ENCODE results near the gene PLPP1. TPM values are rescaled to one million over a fixed set of nuclear protein-coding genes. Genes with fewer than 3 reads are reported as not detected.
"Not testable (repeated sequence)": the region's sequence is repeated elsewhere in the genome, so short reads cannot be mapped to it uniquely, and the experiment has no call there.

Gene PLPP1
- total RNA-seq, 1 donor from 2014 or later: 33.6 TPM

DNA sequence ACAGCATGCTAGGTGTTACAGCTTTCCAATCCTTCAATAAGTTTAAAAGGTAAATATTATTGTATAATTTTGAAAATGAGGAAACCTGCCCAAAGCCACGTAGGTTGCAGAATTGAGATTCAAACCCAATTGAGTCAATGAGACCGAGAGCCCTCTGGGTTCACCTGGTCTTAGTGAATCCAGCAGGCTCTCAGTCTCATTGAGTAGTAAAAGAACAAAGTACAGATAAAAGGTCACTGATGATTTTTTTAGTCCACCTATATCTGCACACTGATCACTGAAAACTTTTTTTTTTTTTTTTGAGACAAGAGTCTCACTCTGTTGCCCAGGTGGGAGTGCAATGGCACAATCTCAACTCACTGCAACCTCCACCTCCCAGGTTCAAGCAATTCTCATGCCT lies 27.2 kb downstream of the PLPP1 start:
- no peak for DNase-seq (ENCODE audit: extremely low read depth, low read depth, low spot score)

DNA sequence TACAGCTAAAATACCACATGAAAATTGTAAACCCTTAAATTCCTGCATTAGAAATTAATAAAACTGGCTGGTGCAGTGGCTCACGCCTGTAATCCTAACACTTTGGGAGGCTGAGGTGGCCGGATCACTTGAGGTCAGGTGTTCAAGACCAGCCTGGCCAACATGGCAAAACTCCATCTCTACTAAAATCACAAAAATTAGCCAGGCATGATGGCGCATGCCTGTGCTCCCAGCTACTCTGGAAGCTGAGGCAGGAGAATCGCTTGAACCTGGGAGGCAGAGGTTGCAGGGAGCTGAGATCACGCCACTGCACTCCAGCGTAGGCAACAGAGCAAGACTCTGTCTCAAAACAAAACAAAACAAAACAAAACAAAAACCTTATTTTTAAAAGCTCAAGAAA lies 29.1 kb downstream of the PLPP1 start:
- DNase-seq (ENCODE audit: extremely low read depth, low read depth, low spot score): not testable (repeated sequence)

DNA sequence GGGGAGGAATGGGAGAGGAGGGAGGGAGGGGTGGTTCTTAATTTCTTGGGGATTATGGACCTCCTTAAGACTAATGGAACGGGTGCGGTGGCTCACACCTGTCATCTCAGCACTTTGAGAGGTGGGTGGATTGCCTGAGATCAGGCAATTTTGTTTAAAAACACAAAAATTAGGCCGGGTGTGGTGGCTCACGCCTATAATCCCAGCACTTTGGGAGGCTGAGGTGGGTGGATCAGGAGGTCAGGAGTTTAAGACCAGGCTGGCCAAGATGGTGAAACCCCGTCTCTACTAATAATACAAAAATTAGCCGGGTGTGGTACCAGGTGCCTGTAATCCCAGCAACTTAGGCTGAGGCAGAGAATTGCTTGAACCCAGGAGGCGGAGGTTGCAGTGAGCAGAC lies 30.8 kb downstream of the PLPP1 start:
- DNase-seq (ENCODE audit: extremely low read depth, low read depth, low spot score): not testable (repeated sequence)

DNA sequence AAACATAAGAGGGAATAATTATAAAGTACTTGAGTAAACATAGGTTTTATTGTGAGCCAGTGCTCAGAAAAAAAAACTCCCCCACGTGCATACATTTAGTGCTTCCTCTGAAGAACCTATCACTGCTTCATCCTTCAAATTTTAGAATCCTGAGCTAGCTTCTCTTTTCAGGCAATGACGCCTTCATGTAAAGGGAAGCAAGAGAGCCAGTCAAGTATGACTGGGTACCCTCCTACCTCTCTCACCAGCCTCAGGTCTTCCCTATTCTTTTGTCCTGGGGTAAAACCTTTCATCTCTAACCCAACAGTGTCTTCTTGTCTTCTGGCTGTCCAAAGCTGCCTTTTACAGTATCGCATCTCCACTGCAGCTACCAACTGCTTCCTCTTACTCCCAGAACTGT lies 32.0 kb downstream of the PLPP1 start:
- no peak for DNase-seq (ENCODE audit: extremely low read depth, low read depth, low spot score)

DNA sequence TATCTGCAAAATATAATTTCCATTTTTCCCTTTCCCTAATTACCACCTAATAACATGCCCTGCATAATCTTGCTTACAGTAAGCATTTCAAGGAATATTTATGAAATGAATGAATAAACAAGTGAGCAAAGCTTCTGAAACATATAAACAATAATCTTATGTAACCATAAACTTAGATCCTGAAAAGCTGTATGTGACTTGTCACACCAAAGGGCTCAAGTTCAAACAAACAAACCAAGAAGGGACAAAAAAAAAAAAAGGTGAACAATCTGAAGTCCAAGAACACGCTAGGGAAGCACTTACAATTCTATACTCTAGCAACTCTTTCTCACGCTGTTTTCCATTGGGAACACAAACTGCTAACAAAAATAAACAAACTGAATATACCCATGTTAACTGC lies 36.3 kb downstream of the PLPP1 start:
- DNase-seq (ENCODE audit: extremely low read depth, low read depth, low spot score): no peak

DNA sequence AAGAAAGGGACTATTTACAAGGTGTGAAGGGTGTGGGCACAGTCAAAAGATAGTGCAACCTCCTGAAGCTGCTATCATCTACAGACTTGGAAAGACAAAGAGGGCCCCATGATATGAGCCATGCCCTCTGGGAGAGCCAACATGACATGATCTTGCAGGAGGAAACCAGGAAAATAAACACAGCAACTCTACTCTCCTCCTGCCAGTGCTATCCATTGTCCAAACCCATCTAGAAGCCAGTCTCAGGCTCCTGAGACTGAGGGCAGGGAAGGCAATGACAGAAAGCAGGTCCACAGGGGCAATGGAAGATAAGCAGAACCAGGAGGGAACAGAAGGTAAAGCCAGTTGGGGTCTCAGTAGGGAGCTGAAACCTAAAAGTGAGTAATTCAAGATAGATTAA lies 37.1 kb downstream of the PLPP1 start:
- no peak for DNase-seq (ENCODE audit: extremely low read depth, low read depth, low spot score)

DNA sequence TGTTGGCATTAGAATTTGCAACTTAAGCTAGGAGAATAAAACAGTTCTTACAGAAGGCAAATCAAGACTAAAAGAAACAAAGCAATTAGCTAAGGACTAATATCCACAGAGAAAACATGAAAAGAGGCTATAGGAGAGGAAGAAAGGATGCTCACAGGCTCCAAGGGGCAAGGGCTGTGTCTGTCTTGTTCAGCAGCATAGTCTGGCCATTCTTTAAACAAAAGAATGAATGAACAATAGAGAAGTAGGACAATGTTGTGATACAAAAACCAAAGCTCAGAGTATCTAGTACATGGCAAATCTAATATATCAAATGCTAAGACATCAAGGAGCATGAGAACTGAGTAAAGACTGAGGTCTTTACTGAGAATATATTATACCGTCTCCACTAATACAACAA lies 39.5 kb downstream of the PLPP1 start:
- DNase-seq (ENCODE audit: extremely low read depth, low read depth, low spot score): no peak

DNA sequence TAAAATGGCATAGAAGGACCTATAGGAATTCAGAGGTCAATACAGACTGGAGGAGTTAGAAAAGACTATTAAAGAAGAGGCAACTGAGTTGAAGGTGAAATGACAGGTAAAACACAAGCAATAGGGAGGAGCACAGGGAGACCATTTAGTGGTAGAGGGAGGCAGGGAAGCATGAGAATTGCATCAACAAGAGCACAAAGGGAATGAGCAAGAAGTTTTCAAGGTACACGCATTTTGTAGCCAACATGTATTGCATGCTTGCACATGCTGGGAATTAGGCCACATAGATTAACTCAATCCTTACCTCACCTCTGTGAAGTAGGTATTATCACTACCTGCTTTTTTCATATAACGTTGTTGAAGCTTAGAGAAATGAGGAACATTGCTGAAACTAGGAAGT lies 42.3 kb downstream of the PLPP1 start:
- DNase-seq (ENCODE audit: extremely low read depth, low read depth, low spot score): no peak

DNA sequence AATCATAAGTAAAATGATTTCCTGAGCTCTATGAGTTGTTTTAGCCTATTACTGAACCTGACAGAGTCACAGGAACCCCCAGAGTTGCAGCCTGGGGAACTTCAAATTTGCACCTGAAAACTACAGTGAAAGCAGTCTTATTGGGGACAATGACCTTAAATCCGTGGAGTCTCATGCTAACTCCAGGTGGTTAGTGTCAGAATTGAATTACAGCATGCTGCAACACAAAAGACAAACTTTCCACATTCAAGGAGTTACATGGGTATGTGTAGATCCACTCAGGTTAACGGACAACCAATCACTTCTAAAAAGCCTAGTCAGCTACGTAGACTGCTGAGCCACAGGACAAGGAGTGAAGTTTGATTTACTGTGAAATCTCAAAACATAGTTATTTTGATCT lies 49.7 kb downstream of the PLPP1 start:
- no peak for DNase-seq (ENCODE audit: extremely low read depth, low read depth, low spot score)

DNA sequence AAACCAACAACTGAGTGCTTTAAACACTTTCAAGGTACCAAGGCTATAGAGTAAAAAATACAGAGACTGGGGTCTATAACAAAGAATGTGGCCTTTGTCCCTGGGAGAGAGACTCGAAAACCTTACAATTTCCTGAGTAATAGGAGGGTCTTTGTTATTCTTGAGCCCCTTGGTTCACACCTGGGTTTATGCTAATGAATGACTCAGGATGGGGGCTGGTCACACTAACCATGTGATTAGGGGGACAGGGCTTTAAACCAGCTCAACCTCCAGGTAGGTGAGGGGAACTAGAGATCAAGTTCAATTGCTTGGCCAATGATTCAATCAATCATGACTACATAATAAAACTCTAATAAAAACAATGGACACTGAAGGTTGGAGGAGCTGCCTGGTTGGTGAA lies 50.2 kb downstream of the PLPP1 start:
- no peak for DNase-seq (ENCODE audit: extremely low read depth, low read depth, low spot score)

DNA sequence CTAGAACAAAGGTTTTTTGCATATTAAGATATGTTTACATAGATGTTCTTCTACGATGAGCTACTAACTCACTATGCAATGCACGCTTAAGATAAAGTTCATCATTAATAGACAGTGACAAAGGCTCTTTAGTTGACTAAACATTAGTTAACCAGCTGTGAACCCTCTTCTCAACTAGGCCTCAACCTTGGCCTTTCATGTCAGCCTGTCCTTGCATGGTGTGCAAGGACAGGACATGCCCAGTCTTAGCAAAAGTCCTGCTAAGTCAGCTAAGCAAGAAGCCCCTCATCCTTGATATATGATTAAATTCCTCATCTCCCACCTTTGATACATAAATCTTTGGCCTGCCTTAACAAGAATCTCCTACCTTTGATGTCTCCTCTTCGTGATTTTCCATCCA lies 50.9 kb downstream of the PLPP1 start:
- no peak for DNase-seq (ENCODE audit: extremely low read depth, low read depth, low spot score)

DNA sequence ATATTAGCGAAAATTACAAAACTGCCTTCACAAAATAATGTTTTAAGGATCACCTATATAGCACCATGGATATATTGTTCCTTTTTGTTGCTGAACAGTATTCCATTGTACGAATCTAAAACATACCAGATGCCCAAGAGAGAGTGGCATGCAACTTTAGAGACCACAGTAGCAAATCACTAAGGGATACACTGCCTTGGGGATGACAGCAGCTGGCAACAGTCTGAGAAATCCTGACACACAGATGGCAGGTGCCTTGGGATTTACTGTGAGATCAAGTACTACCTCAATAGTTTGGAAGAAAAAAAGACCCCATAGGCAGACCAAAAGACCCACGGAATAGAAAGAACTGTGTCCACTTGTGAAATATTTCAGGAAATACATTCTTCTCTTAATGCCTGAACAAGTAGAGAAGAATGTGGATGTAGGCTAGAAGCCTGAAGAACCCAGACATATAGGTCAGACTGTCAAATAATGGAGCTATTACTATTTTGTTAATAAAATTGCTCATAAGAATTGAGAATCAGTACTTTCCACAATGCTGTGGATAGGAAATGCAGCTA lies 53.4 kb downstream of the PLPP1 start:
- no peak for DNase-seq (ENCODE audit: extremely low read depth, low read depth, low spot score)

DNA sequence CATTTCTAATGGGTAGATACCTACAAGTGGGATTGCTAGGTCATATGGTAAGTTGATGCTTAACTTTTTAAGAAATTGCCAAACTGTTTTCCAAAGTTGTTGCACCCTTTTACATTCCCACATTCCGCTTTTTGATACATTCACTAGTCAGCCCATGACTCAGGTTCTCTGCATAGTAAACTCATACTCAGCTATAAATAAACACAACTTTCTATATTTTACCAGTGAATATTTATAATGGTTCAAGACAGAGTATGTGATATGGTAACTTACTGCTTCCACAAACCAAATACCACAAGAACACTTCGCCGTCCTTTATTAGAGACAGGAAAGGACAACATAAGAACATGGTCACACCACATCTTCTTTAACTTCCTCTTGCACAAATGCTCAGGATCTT lies 54.0 kb downstream of the PLPP1 start:
- DNase-seq (ENCODE audit: extremely low read depth, low read depth, low spot score): no peak

DNA sequence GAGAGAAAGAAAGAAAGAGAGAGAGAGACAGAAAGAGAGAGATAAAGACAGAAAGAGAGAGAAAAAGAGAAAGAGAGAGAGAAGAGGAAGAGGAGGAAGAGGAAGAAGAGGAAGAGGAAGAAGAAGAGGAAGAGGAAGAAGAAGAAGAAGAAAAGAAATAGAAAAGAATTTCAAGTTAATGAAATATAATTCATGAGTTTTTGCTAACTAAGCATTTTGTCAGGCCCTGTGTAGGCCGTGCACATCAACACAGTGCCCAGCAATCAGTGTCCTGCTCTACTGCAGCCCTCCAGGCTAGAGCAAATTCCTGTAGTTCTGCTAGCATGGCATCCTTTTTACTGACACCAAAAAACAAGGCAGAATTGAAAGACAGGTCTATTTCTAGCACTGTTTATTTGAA lies 62.1 kb downstream of the PLPP1 start:
- no peak for DNase-seq (ENCODE audit: extremely low read depth, low read depth, low spot score)

DNA sequence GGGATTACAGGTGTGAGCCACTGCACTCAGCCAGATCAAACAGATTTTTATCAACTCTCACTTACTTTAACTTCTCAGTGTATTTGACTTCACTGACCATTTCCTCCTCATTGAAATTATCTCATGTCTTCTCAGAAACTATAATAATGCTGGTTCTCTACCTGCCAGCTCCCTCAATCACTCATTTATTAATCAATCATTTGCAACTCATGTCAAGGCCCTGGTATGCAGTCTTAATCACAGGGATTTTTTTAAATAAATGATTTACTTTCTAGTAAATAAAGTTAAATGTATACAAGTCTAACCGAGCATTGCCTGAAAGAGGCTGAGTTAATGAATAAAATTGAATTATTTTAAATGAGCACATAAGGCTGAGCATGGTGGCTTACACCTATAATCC lies 63.3 kb downstream of the PLPP1 start:
- DNase-seq (ENCODE audit: extremely low read depth, low read depth, low spot score): no peak

DNA sequence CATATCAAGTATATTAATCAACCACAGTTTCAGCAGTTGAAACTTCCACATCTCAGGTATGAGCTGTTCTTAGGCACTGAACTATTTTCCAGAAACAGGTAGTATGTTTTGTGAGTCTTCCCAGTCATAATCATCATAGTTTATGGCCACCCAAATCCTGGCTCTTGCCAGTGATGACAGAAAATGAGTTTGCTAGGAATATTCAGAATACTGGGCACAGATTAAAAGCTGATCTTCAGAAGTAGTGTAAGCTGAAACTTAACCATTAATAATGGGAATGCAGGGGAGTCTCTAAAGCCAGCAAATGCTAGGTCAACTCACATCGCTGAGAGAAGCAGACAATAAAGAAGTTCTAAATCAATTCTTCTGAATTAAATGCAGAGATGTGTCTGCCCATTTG lies 64.5 kb downstream of the PLPP1 start:
- no peak for DNase-seq (ENCODE audit: extremely low read depth, low read depth, low spot score)

DNA sequence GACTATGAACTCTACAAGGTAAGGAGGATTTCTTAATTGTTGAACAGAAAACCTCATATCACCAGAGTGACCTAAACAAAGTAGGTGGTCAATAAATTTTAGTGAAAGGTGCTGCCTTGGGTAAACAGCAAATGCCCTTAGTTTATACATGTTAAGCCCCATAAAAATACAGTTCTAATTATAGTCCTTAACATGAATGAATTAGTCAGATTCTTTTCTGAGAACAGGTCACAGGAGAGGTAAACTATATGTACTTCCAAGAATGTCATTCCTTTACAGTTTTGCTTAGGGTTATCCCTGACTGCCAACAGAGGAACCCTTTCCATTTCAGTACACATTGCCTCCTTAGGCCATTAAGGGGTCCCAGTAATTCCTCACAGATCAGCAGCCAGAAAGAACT lies 64.9 kb downstream of the PLPP1 start:
- no peak for DNase-seq (ENCODE audit: extremely low read depth, low read depth, low spot score)

DNA sequence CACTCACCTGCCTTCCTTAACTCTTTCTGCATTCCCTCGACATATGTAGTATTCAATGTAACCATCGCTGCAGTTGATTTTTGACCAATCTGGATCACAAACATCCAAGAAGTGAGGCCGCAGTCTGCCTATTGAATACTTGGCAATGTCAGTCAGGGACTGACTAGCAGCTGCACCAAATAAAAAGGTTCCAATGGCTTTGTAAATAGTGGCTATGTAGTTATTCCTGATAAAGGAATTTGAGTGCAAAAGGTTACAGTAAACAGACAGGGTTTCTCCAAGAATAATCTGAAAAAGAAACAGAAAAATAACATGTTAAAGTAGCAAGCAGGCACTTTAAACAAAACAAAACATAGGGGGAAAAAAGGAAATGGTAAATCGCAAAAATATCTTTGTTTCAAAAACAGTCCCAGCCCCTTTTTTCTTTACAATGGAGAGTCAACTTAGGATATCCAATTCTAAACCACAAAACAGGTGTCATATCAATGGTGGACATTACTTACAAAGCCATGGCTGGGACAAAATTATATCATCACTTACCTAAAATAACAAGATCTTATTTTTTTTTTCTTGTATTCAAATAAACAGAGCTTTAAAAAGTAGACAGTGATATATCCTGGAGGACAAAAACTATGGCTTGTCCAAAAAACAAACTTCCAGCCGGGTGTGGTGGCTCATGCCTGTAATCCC lies 66.8 kb downstream of the PLPP1 start:
- no peak for DNase-seq (ENCODE audit: extremely low read depth, low read depth, low spot score)

DNA sequence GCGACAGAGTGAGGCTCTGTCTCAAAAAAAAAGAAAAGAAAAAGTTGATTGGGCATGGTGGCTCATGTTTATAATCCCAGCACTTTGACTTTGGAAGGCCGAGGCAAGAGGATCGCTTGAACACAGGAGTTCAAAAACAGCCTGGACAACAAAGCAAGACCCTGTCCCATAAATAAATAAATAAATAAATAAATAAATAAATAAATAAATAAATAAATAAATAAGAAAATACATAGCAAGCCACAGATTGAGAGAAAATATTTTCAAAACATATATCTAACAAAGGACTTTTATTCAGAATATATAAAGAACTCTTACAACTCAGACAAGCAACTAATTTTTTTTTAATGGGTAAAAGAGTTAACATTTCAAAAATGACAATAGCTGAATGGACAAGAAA lies 71.2 kb downstream of the PLPP1 start:
- DNase-seq (ENCODE audit: extremely low read depth, low read depth, low spot score): no peak

DNA sequence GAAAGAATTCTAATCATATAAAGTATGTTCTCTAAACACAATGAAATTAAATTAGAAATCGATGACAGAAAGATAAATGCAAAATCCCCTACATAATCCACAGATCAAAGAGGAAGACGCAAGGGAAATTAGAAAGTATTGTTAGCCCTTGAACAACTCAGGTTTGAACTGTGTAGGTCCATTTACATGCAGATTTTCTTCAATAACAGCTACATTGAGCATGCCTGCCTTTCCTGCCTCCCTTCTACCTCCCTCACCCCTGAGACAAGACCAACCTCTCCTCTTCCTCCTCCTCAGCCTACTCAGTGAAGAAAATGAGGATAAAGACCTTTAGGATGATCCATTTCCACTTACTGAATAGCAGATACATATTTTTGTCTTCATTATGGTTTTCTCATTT lies 75.2 kb downstream of the PLPP1 start:
- DNase-seq (ENCODE audit: extremely low read depth, low read depth, low spot score): no peak

DNA sequence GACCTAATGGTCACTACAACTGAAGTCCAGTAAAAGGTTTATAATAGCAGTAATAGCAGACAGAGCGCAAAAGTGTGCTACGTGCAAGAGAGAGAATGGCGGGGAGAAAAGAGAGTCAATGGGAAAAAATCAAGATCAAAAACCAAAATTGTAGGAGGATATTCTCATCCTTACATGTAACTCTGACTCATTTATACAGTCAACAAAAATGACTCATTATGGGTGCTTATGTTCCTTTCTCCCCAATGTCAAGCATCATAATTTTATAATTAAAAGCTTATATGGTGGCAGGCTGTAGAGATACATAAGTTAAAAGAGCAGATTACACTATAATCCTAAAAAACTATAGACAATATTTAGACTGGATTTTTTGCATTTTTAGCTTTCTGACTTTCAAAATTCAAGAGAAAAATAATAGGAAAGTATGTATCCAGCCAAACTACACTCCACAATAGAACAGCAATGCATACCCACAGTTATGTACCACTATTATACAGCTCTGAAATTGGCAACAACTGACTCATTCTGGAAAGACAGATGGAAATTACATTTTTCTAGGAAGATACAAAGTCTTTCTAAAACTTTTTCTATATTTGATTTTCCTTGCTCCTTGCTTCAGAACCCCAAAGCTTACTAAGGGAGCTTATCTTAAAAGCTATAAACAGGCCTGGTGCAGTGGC lies 78.4 kb downstream of the PLPP1 start:
- no peak for DNase-seq (ENCODE audit: extremely low read depth, low read depth, low spot score)

DNA sequence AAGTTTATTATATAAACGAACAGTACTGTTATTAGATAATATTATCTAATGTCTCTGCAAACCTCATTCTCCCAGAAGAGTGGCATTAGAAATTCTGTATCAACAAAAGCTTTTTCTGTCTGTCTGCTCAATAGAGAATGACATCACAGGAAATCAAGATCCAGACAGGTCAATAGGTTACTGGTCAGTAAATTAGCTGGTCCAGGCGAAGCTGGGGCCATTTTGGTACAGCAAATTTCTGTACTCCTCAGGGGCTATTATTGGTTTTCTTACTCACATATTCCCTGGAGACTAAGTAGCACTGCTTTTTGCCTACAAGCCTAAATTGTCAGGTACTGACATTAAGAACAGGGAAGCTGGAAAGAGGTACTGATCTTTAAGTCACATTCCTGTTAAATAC lies 80.5 kb downstream of the PLPP1 start:
- no peak for DNase-seq (ENCODE audit: extremely low read depth, low read depth, low spot score)

All from glomerular endothelial cell (primary cell).